ENCODE data around the gene CDH5. TPM values are rescaled to one million over a fixed set of nuclear protein-coding genes. Genes with fewer than 3 reads are reported as not detected.

CDH5 gene
- total and polyA plus RNA-seq, 4 donors: 5.5 to 21.9 (median 17.5) TPM

DNA sequence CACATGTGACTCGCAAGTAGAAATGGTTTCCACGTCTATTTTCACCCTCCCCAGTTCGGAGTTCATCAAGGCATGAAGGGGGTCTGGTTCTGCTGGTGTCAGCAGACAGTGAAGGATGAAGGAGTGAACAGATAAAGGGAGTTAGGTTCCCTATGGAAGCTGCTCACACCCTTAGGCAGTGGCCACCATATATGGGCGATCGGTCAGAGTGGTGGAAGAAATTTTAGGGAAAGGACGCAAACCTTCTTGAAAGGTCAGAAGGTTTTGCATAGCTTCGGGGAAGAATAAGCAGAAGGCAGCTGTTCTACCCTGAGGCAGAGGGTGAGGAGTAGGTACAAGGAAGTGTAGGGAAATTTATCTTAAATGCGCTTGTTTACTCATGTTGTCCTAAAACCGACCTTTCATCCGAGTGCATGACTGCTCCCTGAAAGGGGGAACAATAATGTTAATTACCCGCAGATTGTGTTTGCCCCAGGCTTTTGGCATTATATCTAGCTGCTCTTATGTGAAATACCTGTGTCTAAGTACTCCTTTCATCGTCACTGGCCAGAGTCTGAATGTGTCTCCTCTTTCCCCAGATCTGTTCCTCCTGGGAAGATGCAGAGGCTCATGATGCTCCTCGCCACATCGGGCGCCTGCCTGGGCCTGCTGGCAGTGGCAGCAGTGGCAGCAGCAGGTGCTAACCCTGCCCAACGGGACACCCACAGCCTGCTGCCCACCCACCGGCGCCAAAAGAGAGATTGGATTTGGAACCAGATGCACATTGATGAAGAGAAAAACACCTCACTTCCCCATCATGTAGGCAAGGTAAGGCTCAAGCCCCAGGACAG lies 12.5 kb downstream of the CDH5 start (continued):
- TF ChIP-seq ATF3 (IDR thresholded peaks at IDR 0.05) (no peak), HNF4G (IDR thresholded peaks at IDR 0.05) (no peak)

DNA sequence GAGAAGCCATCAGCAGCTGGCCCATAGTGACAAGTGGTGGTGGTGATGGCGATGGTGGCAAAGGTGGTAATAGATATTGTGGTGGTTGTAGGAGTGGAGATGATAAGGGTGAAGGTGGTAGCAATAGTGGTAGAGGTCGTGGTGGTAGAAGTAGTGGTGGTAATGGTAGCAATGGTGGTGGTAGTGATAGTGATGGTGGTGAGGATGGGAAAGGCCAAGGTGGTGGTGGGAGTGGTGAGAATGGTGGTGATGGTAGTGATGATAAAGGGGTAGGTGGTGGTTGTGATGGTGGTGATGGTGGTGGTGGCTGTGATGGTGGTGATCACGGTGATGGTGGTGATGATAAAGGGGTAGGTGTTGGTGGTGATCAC lies 13.1 kb downstream of the CDH5 start:
- H3K27ac ChIP-seq (ENCODE audit: low read depth in 1 of 2, low read length in 2 of 2): no peak overlapping the region
- 91% methylated on average over 3 of the region's 3 CpGs for WGBS
- TF ChIP-seq EGR1 (IDR thresholded peaks at IDR 0.05; ENCODE audit: low read depth in 2 of 2) (no peak), GABPA (IDR thresholded peaks at IDR 0.05 in 1 of 2, conservative IDR thresholded peaks at IDR 0.05 in 1 of 2) (no peak), FOXA2 (IDR thresholded peaks at IDR 0.05) (no peak), HNF4G (IDR thresholded peaks at IDR 0.05) (no peak), YY1 (IDR thresholded peaks at IDR 0.05) (no peak)
- no peaks in the 10 kb centered on the region for H3K9me3 ChIP-seq (ENCODE audit: control insufficient read depth in 4 of 4, low read length in 3 of 4)
- no peaks in the 10 kb centered on the region for H3K36me3 ChIP-seq (ENCODE audit: control insufficient read depth in 4 of 4, insufficient read depth in 3 of 4, low read depth in 1 of 4, low read length in 3 of 4)
- H3K27me3 ChIP-seq (ENCODE audit: control insufficient read depth in 4 of 4, insufficient read depth in 4 of 4, low read length in 3 of 4): no peaks in the 10 kb centered on the region
- no peak for DNase-seq (ENCODE audit: low spot score)
- H3K4me1 ChIP-seq (ENCODE audit: control insufficient read depth in 4 of 4, insufficient read depth in 4 of 4, low read length in 3 of 4): peaks cover 0 to 6% (median 0%) of the 10 kb centered on the region in 4 donors
- no peak overlapping the region for H3K4me3 ChIP-seq (ENCODE audit: low read depth in 1 of 3, low read length in 3 of 3)
- no peak overlapping the region for H3K9ac ChIP-seq (ENCODE audit: low read depth in 1 of 2, low read length in 2 of 2)

- DNase-seq (ENCODE audit: low spot score): no peak
- Histone ChIP-seq H3K9me3 (ENCODE audit: control insufficient read depth in 4 of 4, low read length in 3 of 4) (no peaks in the 10 kb centered on the region), H3K4me3 (ENCODE audit: low read depth in 1 of 3, low read length in 3 of 3) (no peak overlapping the region), H3K4me1 (ENCODE audit: control insufficient read depth in 4 of 4, insufficient read depth in 4 of 4, low read length in 3 of 4) (peaks cover 0 to 6% (median 0%) of the 10 kb centered on the region in 4 donors), H3K9ac (ENCODE audit: low read depth in 1 of 2, low read length in 2 of 2) (no peak overlapping the region), H3K27ac (ENCODE audit: low read depth in 1 of 2, low read length in 2 of 2) (no peak overlapping the region), H3K27me3 (ENCODE audit: control insufficient read depth in 4 of 4, insufficient read depth in 4 of 4, low read length in 3 of 4) (no peaks in the 10 kb centered on the region), H3K36me3 (ENCODE audit: control insufficient read depth in 4 of 4, insufficient read depth in 3 of 4, low read depth in 1 of 4, low read length in 3 of 4) (no peaks in the 10 kb centered on the region)
- WGBS: 71% methylated on average over 3 of the region's 3 CpGs
- TF ChIP-seq RAD21 (IDR thresholded peaks at IDR 0.05) (no peak), EGR1 (IDR thresholded peaks at IDR 0.05; ENCODE audit: low read depth in 2 of 2) (no peak), ATF3 (IDR thresholded peaks at IDR 0.05) (no peak), YY1 (IDR thresholded peaks at IDR 0.05) (no peak), SP1 (IDR thresholded peaks at IDR 0.05) (no peak), JUND (IDR thresholded peaks at IDR 0.05) (no peak), RXRA (IDR thresholded peaks at IDR 0.05) (no peak)
- TF ChIP-seq, protein P1, sequence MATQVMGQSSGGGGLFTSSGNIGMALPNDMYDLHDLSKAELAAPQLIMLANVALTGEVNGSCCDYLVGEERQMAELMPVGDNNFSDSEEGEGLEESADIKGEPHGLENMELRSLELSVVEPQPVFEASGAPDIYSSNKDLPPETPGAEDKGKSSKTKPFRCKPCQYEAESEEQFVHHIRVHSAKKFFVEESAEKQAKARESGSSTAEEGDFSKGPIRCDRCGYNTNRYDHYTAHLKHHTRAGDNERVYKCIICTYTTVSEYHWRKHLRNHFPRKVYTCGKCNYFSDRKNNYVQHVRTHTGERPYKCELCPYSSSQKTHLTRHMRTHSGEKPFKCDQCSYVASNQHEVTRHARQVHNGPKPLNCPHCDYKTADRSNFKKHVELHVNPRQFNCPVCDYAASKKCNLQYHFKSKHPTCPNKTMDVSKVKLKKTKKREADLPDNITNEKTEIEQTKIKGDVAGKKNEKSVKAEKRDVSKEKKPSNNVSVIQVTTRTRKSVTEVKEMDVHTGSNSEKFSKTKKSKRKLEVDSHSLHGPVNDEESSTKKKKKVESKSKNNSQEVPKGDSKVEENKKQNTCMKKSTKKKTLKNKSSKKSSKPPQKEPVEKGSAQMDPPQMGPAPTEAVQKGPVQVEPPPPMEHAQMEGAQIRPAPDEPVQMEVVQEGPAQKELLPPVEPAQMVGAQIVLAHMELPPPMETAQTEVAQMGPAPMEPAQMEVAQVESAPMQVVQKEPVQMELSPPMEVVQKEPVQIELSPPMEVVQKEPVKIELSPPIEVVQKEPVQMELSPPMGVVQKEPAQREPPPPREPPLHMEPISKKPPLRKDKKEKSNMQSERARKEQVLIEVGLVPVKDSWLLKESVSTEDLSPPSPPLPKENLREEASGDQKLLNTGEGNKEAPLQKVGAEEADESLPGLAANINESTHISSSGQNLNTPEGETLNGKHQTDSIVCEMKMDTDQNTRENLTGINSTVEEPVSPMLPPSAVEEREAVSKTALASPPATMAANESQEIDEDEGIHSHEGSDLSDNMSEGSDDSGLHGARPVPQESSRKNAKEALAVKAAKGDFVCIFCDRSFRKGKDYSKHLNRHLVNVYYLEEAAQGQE (IDR thresholded peaks at IDR 0.05): no peak
These were observed 13.9 kb downstream of the CDH5 start for GRCh38 chr16:66380421-66380820.
